Lung (tissue), 12 donors: ENCODE measurements around the gene YIPF7. TPM values are rescaled to one million over a fixed set of nuclear protein-coding genes. Genes with fewer than 3 reads are reported as not detected.

Experiments used
- ATAC-seq: fragments of 200-7000 bp; cut with Tn5 transposase; one replicate; pipeline ENCODE4 v1.9.1; 2020; ENCODE audit warnings: moderate number of reproducible peaks; ENCODE audit not compliant: insufficient read depth, low FRiP score
- DNase-seq, 3 donors: peaks; one replicate each; pipeline ENCODE4 v3.0.0-alpha.2; 2013 to 2017
- H3K27ac ChIP-seq, 2 donors: one replicate each; pipeline ENCODE4 v1.5.1; 2013; ENCODE audit warnings: mild to moderate bottlenecking in 2 of 2, moderate library complexity in 2 of 2, control low read depth in 1 of 2, inconsistent platforms in 1 of 2, low read depth in 1 of 2, low read length in 1 of 2
- H3K27me3 ChIP-seq, 3 donors: one replicate each; pipeline ENCODE4 v1.5.1; 2013; ENCODE audit warnings: low read length in 2 of 3; ENCODE audit not compliant: control insufficient read depth in 3 of 3, insufficient read depth in 3 of 3
- H3K36me3 ChIP-seq, 4 donors: one replicate each; pipeline ENCODE4 v1.5.1; 2013; ENCODE audit warnings: low read length in 4 of 4, mild to moderate bottlenecking in 1 of 4, moderate library complexity in 1 of 4; ENCODE audit not compliant: control insufficient read depth in 4 of 4, insufficient read depth in 4 of 4
- H3K4me1 ChIP-seq, 5 donors: one replicate each; pipeline ENCODE4 v1.5.1; 2013; ENCODE audit warnings: low read length in 5 of 5, mild to moderate bottlenecking in 2 of 5, moderate library complexity in 1 of 5; ENCODE audit not compliant: control insufficient read depth in 5 of 5, insufficient read depth in 5 of 5
- H3K4me3 ChIP-seq: one replicate; pipeline ENCODE4 v1.5.1; 2013; ENCODE audit warnings: mild to moderate bottlenecking, control low read depth, moderate library complexity
- H3K9ac ChIP-seq, 2 donors: one replicate each; pipeline ENCODE4 v1.5.1; 2013; ENCODE audit warnings: low read length in 2 of 2, control low read depth in 1 of 2; ENCODE audit not compliant: insufficient read depth in 1 of 2
- H3K9me3 ChIP-seq, 4 donors: one replicate each; pipeline ENCODE4 v1.5.1; 2013; ENCODE audit warnings: low read length in 3 of 4, mild to moderate bottlenecking in 1 of 4, moderate library complexity in 1 of 4; ENCODE audit not compliant: control insufficient read depth in 4 of 4, insufficient read depth in 3 of 4
- WGBS, 2 donors: extraction: QIAGEN DNeasy Blood & Tissue Kit; methylation state at CpG; one replicate each; pipeline ENCODE4 v1.1.7; 2013; 5-methylcytosine and 5-hydroxymethylcytosine counted together
- polyA plus RNA-seq, 2 donors: library from polyadenylated mRNA; stranded (reverse); fragments of 200-250 nt; gene quantifications; one replicate each; pipeline ENCODE4 v1.2.1, GENCODE V29; 2013
- total RNA-seq, 2 donors: library from RNA; depleted of rRNA in 1 of 2; stranded (reverse); fragments of >200 nt in 1 of 2; gene quantifications; one replicate each; pipeline ENCODE4 v1.2.1, GENCODE V29; 2014 to 2021
- TF ChIP-seq, protein P1 (sequence below): IDR thresholded peaks from 2 replicates; pipeline ENCODE4 v1.5.1; 2012; ENCODE audit warnings: mild to moderate bottlenecking; ENCODE audit errors: control extremely low read depth, extremely low read depth
- donor health status: control.
- donor health status: control.
- donor health status: Bipolar disorder and iron deficiency.
- donor health status: healthy.
- donor health status: DM: yes; HTN: yes; CAD: no.

Gene YIPF7
- total and polyA plus RNA-seq, 4 donors, result not detected

DNA sequence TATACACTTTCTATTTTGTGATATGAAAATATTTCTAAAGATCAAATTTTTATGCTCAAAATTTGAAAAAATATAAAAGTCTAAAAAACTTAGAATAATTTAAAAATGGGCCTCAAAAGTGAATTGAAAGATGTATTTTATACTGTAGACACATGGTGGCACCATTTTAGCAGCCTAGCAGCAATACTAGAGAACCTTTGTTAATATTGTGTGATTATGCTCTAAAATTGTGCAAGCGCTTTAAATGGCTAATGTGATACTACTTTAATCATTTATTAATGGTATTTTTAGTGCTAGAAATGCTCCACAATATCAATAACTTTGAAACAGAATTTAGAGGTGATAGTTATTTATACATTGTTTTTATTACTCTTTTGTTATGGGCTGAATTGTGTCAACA, 23.0 kb upstream of the YIPF7 start:
- Histone ChIP-seq H3K9me3 (no peaks in the 10 kb centered on the region), H3K4me1 (peaks cover 0 to 12% (median 0%) of the 10 kb centered on the region in 5 donors), H3K4me3 (no peak overlapping the region), H3K36me3 (no peaks in the 10 kb centered on the region), H3K27ac (no peak overlapping the region), H3K27me3 (no peaks in the 10 kb centered on the region), H3K9ac (no peak overlapping the region)
- WGBS, 2 donors, result 84 to 89% methylated on average over 1 of the region's 1 CpG
- ATAC-seq (no peak), DNase-seq (peak in 1 of 3 donors; percentile 4)
- TF ChIP-seq, protein P1, sequence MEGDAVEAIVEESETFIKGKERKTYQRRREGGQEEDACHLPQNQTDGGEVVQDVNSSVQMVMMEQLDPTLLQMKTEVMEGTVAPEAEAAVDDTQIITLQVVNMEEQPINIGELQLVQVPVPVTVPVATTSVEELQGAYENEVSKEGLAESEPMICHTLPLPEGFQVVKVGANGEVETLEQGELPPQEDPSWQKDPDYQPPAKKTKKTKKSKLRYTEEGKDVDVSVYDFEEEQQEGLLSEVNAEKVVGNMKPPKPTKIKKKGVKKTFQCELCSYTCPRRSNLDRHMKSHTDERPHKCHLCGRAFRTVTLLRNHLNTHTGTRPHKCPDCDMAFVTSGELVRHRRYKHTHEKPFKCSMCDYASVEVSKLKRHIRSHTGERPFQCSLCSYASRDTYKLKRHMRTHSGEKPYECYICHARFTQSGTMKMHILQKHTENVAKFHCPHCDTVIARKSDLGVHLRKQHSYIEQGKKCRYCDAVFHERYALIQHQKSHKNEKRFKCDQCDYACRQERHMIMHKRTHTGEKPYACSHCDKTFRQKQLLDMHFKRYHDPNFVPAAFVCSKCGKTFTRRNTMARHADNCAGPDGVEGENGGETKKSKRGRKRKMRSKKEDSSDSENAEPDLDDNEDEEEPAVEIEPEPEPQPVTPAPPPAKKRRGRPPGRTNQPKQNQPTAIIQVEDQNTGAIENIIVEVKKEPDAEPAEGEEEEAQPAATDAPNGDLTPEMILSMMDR, result no peak

DNA sequence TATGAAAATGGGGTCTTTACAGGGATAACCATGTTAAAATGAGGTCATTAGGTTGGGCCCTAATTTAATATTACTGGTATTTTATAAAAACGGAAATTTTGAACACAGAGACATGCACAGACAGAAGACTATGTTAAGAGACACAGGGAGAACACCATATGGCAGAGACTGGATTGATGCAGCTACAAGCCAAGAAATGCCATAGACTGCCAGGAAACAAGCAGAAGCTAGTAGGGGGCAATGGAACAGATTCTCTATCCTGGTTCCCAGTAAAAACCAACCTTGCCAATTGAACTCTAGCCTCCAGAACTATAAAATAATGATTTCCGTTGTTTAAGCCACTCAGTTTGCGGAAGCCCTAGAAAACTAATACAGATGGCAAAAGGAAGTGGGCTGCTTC, 20.2 kb upstream of the YIPF7 start:
- H3K9me3 ChIP-seq, result no peaks in the 10 kb centered on the region
- no peaks in the 10 kb centered on the region for H3K4me1 ChIP-seq
- no peaks in the 10 kb centered on the region for H3K36me3 ChIP-seq
- ATAC-seq (no peak), DNase-seq (no peak)
- no peak overlapping the region for H3K4me3 ChIP-seq
- TF ChIP-seq, protein P1, result no peak
- H3K27me3 ChIP-seq, result no peaks in the 10 kb centered on the region
- no peak overlapping the region for H3K9ac ChIP-seq
- H3K27ac ChIP-seq, result no peak overlapping the region
- WGBS, 2 donors, result 92% methylated on average over 3 of the region's 3 CpGs

DNA sequence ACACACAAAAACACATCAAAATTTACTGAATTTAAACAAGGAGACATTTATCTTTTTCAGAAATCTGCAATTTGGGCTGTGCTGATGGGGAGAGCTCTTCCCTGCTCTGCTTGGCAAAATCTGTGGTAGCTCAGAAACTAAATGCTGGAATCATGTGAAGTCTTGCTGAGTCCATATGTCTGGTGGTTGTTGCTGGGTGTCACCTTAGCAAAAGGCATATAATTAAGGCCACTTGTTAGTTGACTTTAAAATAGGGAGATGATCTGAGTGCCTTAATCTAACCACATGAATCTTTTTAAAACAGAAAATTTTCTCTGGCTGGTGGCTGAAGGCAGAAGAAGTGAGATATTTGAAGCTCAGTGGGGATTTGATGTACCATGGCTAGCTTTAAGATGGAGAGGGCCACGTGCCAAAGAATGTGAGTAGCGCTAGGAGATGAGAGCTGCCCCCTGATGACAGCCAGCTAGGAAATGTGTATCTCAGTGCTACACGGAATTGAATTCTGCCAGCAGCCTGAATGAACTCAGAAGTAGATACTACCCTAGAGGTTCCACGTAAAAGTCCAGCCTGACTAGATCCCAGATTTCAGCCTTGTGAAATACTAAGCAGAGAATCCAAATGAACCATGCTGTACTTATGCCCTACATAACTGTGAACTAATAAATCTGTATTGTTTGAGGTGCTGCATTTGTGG, 19.2 kb upstream of the YIPF7 start:
- 71 to 79% methylated on average over 4 of the region's 4 CpGs for WGBS, 2 donors
- ATAC-seq, result no peak
- Histone ChIP-seq H3K9ac (no peak overlapping the region), H3K27me3 (no peaks in the 10 kb centered on the region), H3K27ac (no peak overlapping the region), H3K9me3 (no peaks in the 10 kb centered on the region), H3K36me3 (no peaks in the 10 kb centered on the region), H3K4me1 (no peaks in the 10 kb centered on the region), H3K4me3 (no peak overlapping the region)
- no peak for DNase-seq
- TF ChIP-seq, protein P1, result no peak

DNA sequence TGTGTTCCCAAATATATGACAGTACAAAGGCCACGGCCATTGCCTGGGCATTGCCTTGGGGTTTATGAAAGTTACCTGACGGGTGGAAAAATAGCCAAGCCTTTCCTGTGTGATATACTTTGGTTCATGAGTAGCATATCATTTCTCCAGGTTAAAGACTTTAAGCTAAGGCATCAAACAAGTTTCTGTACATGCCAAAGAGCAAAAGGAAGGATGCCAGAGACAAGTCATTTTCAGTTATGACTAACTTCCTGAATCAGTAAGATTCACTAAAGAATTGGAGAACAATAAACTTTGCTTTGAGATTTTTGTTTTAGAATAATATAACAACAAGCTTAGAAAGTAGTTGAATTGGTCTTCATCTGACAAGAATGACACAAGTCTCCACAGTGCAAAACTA, 17.1 kb upstream of the YIPF7 start:
- Histone ChIP-seq H3K27me3 (no peaks in the 10 kb centered on the region), H3K9ac (no peak overlapping the region), H3K4me3 (no peak overlapping the region), H3K4me1 (no peaks in the 10 kb centered on the region), H3K27ac (no peak overlapping the region), H3K9me3 (no peaks in the 10 kb centered on the region), H3K36me3 (no peaks in the 10 kb centered on the region)
- 40 to 61% methylated on average over 2 of the region's 2 CpGs for WGBS, 2 donors
- no peak for DNase-seq
- TF ChIP-seq, protein P1, result no peak
- ATAC-seq, result no peak
